Testis (tissue), 2 donors: ENCODE measurements around the gene DMBT1.

Experiments
- POLR2A ChIP-seq: fragments of 450-650 bp; IDR thresholded peaks from one replicate; pipeline ENCODE4 v1.6.1; 2017; ENCODE audit warnings: antibody characterized with exemption, mild to moderate bottlenecking, moderate library complexity
- TF ChIP-seq, protein P1 (sequence below), 3 experiments: fragments of 450-650 bp in 2 of 3; fragments of 200-600 bp in 1 of 3; sonication (generic) in 1 of 3; IDR thresholded peaks; one replicate each; pipeline ENCODE4 v1.5.1; 2016 to 2019; ENCODE audit warnings: antibody characterized with exemption in 3 of 3, mild to moderate bottlenecking in 2 of 3, moderate library complexity in 1 of 3

- TF ChIP-seq POLR2A = no peak
- TF ChIP-seq, protein P1, sequence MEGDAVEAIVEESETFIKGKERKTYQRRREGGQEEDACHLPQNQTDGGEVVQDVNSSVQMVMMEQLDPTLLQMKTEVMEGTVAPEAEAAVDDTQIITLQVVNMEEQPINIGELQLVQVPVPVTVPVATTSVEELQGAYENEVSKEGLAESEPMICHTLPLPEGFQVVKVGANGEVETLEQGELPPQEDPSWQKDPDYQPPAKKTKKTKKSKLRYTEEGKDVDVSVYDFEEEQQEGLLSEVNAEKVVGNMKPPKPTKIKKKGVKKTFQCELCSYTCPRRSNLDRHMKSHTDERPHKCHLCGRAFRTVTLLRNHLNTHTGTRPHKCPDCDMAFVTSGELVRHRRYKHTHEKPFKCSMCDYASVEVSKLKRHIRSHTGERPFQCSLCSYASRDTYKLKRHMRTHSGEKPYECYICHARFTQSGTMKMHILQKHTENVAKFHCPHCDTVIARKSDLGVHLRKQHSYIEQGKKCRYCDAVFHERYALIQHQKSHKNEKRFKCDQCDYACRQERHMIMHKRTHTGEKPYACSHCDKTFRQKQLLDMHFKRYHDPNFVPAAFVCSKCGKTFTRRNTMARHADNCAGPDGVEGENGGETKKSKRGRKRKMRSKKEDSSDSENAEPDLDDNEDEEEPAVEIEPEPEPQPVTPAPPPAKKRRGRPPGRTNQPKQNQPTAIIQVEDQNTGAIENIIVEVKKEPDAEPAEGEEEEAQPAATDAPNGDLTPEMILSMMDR (IDR thresholded peaks at IDR 0.05) = no peak
These were observed 77.6 kb downstream of the DMBT1 start for GRCh38 chr10:122638106-122638505.
